Gastrocnemius medialis (tissue), 4 donors: ENCODE measurements around the gene CYP2F1. TPM values are rescaled to one million over a fixed set of nuclear protein-coding genes. Genes with fewer than 3 reads are reported as not detected.
"Not testable (repeated sequence)": the region's sequence is repeated elsewhere in the genome, so short reads cannot be mapped to it uniquely, and the experiment has no call there.

Experiments
- ATAC-seq, 2 donors: fragments of 150-250 bp; one replicate each; pipeline ENCODE4 v1.9.1; 2016
- DNase-seq, 2 donors: peaks; one replicate each; pipeline ENCODE4 v3.0.0-alpha.2; 2019
- H3K27ac ChIP-seq, 4 donors: fragments of 200-600 bp; sonication (generic); 1 replicate in 1 of 4; 2 replicates in 3 of 4; pipeline ENCODE4 v1.5.1; 2016 to 2018; ENCODE audit warnings: mild to moderate bottlenecking in 2 of 4, moderate library complexity in 1 of 4
- H3K27me3 ChIP-seq, 3 donors: fragments of 200-600 bp; sonication (generic) in 2 of 3; 1 replicate in 1 of 3; 2 replicates in 2 of 3; pipeline versions ENCODE4 v1.5.1 to v1.6.0; 2016 to 2019; ENCODE audit warnings: mild to moderate bottlenecking in 1 of 3, moderate library complexity in 1 of 3
- H3K36me3 ChIP-seq, 2 donors: fragments of 200-600 bp; sonication (generic) in 1 of 2; one replicate each; pipeline ENCODE4 v1.5.1; 2017 to 2018
- H3K4me1 ChIP-seq, 2 donors: fragments of 200-600 bp; sonication (generic) in 1 of 2; one replicate each; pipeline ENCODE4 v1.5.1; 2016 to 2017; ENCODE audit warnings: mild to moderate bottlenecking in 2 of 2
- H3K4me3 ChIP-seq, 4 donors: fragments of 200-600 bp; sonication (generic) in 3 of 4; 1 replicate in 1 of 4; 2 replicates in 3 of 4; pipeline ENCODE4 v1.5.1; 2016 to 2019; ENCODE audit warnings: mild to moderate bottlenecking in 2 of 4
- H3K9me3 ChIP-seq, 3 donors: fragments of 200-600 bp; sonication (generic) in 2 of 3; 1 replicate in 1 of 3; 2 replicates in 2 of 3; pipeline ENCODE4 v1.5.1; 2016 to 2019
- CTCF ChIP-seq, 5 experiments: fragments of 450-650 bp in 3 of 5; fragments of 200-600 bp in 2 of 5; sonication (generic) in 2 of 5; IDR thresholded peaks in 4 of 5; conservative IDR thresholded peaks in 1 of 5; 1 replicate in 4 of 5; 2 replicates in 1 of 5; pipeline ENCODE4 v1.5.1; 2016 to 2019; ENCODE audit warnings: antibody characterized with exemption in 5 of 5, mild to moderate bottlenecking in 3 of 5, moderate library complexity in 3 of 5
- POLR2A ChIP-seq, 2 donors: fragments of 450-650 bp; IDR thresholded peaks; one replicate each; pipeline ENCODE4 v1.6.1; 2017; ENCODE audit warnings: antibody characterized with exemption in 2 of 2, mild to moderate bottlenecking in 2 of 2, moderate library complexity in 2 of 2
- in situ Hi-C, 4 donors: fragments of 200-750 bp; cut with MboI; loops; one replicate each; pipeline versions ENCODE4 v1.15.0 to v1.8.0; 2017; ENCODE audit warnings: low sequenced_read_pairs in 4 of 4
- intact Hi-C: fragments of 100-400 bp; cut with DNase I; formaldehyde crosslinking; loops from one replicate; pipeline ENCODE4 v1.15.1; 2023; ENCODE audit warnings: low total_unique reads
- total RNA-seq, 4 donors: library from RNA; depleted of rRNA; stranded (reverse); fragments of >200 nt; gene quantifications; one replicate each; pipeline versions ENCODE4 v1.1.0 to v1.2.3, GENCODE V29; 2016

CYP2F1 gene
- total RNA-seq, 4 donors from 2014 or later = not detected

GRCh38 chr19:41131186-41131585 lies 17.0 kb downstream of the CYP2F1 start:
- in situ Hi-C loops (loop anchor here (10.0 to 25.0 kb wide), 2 partner anchors 469 to 476 kb away; no protein-coding TSS in a partner anchor), intact Hi-C loops (loop anchor here (5.0 kb wide), 1 partner anchor 319 kb away; no protein-coding TSS in a partner anchor)
- DNase-seq = no peak
- Histone ChIP-seq H3K4me3 (no peak overlapping the region), H3K4me1 (no peaks in the 10 kb centered on the region), H3K27me3 (peaks cover 0 to 5% (median 3%) of the 10 kb centered on the region in 3 donors), H3K36me3 (no peaks in the 10 kb centered on the region), H3K27ac (no peak overlapping the region), H3K9me3 (no peaks in the 10 kb centered on the region)
- TF ChIP-seq POLR2A (IDR thresholded peaks at IDR 0.05) (no peak), CTCF (IDR thresholded peaks at IDR 0.05 in 4 of 5, conservative IDR thresholded peaks at IDR 0.05 in 1 of 5) (no peak)
- no peak for ATAC-seq

GRCh38 chr19:41133260-41133659 lies 19.0 kb downstream of the CYP2F1 start:
- TF ChIP-seq POLR2A (IDR thresholded peaks at IDR 0.05) (no peak), CTCF (IDR thresholded peaks at IDR 0.05 in 4 of 5, conservative IDR thresholded peaks at IDR 0.05 in 1 of 5) (no peak)
- H3K27ac ChIP-seq = no peak overlapping the region
- intact Hi-C loops = loop anchor here (5.0 kb wide), 1 partner anchor 321 kb away; no protein-coding TSS in a partner anchor
- peaks cover 0 to 5% (median 3%) of the 10 kb centered on the region in 3 donors for H3K27me3 ChIP-seq
- no peak overlapping the region for H3K4me3 ChIP-seq
- no peaks in the 10 kb centered on the region for H3K9me3 ChIP-seq
- in situ Hi-C loops = loop anchor here (10.0 to 25.0 kb wide), 2 partner anchors 471 to 478 kb away; no protein-coding TSS in a partner anchor
- ATAC-seq = no peak
- no peak for DNase-seq
- H3K4me1 ChIP-seq = no peaks in the 10 kb centered on the region
- no peaks in the 10 kb centered on the region for H3K36me3 ChIP-seq

- intact Hi-C loops = loop anchor here (5.0 kb wide), 1 partner anchor 322 kb away; no protein-coding TSS in a partner anchor
- peaks cover 0 to 5% (median 3%) of the 10 kb centered on the region in 3 donors for H3K27me3 ChIP-seq
- H3K4me3 ChIP-seq = no peak overlapping the region
- no peak overlapping the region for H3K27ac ChIP-seq
- in situ Hi-C loops = loop anchor here (10.0 to 25.0 kb wide), 2 partner anchors 472 to 480 kb away; no protein-coding TSS in a partner anchor
- ATAC-seq (no peak), DNase-seq (no peak)
- H3K4me1 ChIP-seq = no peaks in the 10 kb centered on the region
- TF ChIP-seq CTCF (IDR thresholded peaks at IDR 0.05 in 4 of 5, conservative IDR thresholded peaks at IDR 0.05 in 1 of 5) = no peak
- no peak for TF ChIP-seq POLR2A (IDR thresholded peaks at IDR 0.05)
- H3K9me3 ChIP-seq = no peaks in the 10 kb centered on the region
- no peaks in the 10 kb centered on the region for H3K36me3 ChIP-seq
Measured at GRCh38 chr19:41134616-41135015, 20.4 kb downstream of the CYP2F1 start.

- H3K9me3 ChIP-seq, H3K36me3 ChIP-seq, H3K4me1 ChIP-seq, H3K27me3 ChIP-seq, intact Hi-C loops: not testable (repeated sequence)
- ATAC-seq = peak; percentile 94 to 98
- peak overlapping the region in 2 of 4 donors; percentile 25 to 52 for H3K27ac ChIP-seq
- DNase-seq = peak; percentile 6 to 15
- in situ Hi-C loops = loop anchor here (10.0 to 25.0 kb wide), 2 partner anchors 473 to 481 kb away; no protein-coding TSS in a partner anchor
- peak overlapping the region; percentile 31 to 49 (median 44) for H3K4me3 ChIP-seq
Measured at GRCh38 chr19:41135390-41136384, 21.5 kb downstream of the CYP2F1 start.
